Activated CD4-positive, alpha-beta T cell treated with anti-CD3 and anti-CD28 coated beads, Interleukin-2, Interleukin-4, amounts not matched to agents 100 ng/mL and 50 ng/mL, durations not matched to agents 16 hours and 8 hours (primary cell): ENCODE measurements around the gene PAX2.

Experiments
- DNase-seq: peaks from one replicate; pipeline ENCODE4 v3.0.0-alpha.2; 2020; ENCODE audit warnings: low spot score

PAX2 gene

GRCh38 chr10:100817268-100817839 is 72.0 kb downstream of the PAX2 start:
- DNase-seq: no peak

- no peak for DNase-seq
These were observed 74.0 kb downstream of the PAX2 start for GRCh38 chr10:100819424-100819823.

- no peak for DNase-seq
These were observed 77.8 kb downstream of the PAX2 start for GRCh38 chr10:100823194-100823593.

GRCh38 chr10:100824886-100825285 is 79.5 kb downstream of the PAX2 start:
- no peak for DNase-seq

GRCh38 chr10:100825325-100825875 is 80.0 kb downstream of the PAX2 start:
- DNase-seq: no peak

- no peak for DNase-seq
These were observed 80.8 kb downstream of the PAX2 start for GRCh38 chr10:100826031-100826651.

- DNase-seq: no peak
These were observed 81.2 kb downstream of the PAX2 start for GRCh38 chr10:100826661-100826982.

- DNase-seq: peak; percentile 19
These were observed 81.8 kb downstream of the PAX2 start for GRCh38 chr10:100826983-100827818.

GRCh38 chr10:100827819-100828737 is 82.7 kb downstream of the PAX2 start:
- peak; percentile 22 for DNase-seq

GRCh38 chr10:100828738-100829096 is 83.3 kb downstream of the PAX2 start:
- DNase-seq: no peak

- no peak for DNase-seq
These were observed 83.9 kb downstream of the PAX2 start for GRCh38 chr10:100829097-100829870.

GRCh38 chr10:100829933-100830727 is 84.7 kb downstream of the PAX2 start:
- DNase-seq: no peak

- no peak for DNase-seq
These were observed 85.3 kb downstream of the PAX2 start for GRCh38 chr10:100830728-100831111.

GRCh38 chr10:100831742-100832141 is 86.4 kb downstream of the PAX2 start:
- DNase-seq: no peak

- DNase-seq: no peak
These were observed 90.4 kb downstream of the PAX2 start for GRCh38 chr10:100835810-100836209.

GRCh38 chr10:100836891-100837290 is 91.5 kb downstream of the PAX2 start:
- DNase-seq: no peak

- no peak for DNase-seq
These were observed 91.9 kb downstream of the PAX2 start for GRCh38 chr10:100837300-100837699.

- peak; percentile 20 for DNase-seq
These were observed 93.6 kb downstream of the PAX2 start for GRCh38 chr10:100838986-100839385.

GRCh38 chr10:100841528-100841927 is 96.1 kb downstream of the PAX2 start:
- DNase-seq: no peak

GRCh38 chr10:100847440-100847839 is 102.1 kb downstream of the PAX2 start:
- DNase-seq: peak; percentile 84
